Activated T-cell treated with anti-CD3 and anti-CD28 coated beads, Interleukin-2, amount 50 U/mL, for 4 hours (primary cell): ENCODE data around the gene CCDC17. TPM values are rescaled to one million over a fixed set of nuclear protein-coding genes. Genes with fewer than 3 reads are reported as not detected.
"Not testable (repeated sequence)": the region's sequence is repeated elsewhere in the genome, so short reads cannot be mapped to it uniquely, and the experiment has no call there.

Experiments
- ATAC-seq, 2 donors: fragments of 200-7000 bp; cut with Tn5 transposase; one replicate each; pipeline ENCODE4 v1.10.0; 2021
- DNase-seq: peaks from one replicate; pipeline ENCODE4 v3.0.0-alpha.2; 2020
- H3K27me3 Mint-ChIP-seq: one replicate; pipeline ENCODE4 v1.8.0; 2021; ENCODE audit warnings: low read depth, mixed read lengths
- H3K36me3 Mint-ChIP-seq: one replicate; pipeline ENCODE4 v1.8.0; 2022; ENCODE audit warnings: mixed read lengths; ENCODE audit not compliant: insufficient read depth
- H3K4me1 Mint-ChIP-seq: one replicate; pipeline ENCODE4 v1.8.0; 2021; ENCODE audit warnings: low read depth, mixed read lengths
- H3K4me3 Mint-ChIP-seq: one replicate; pipeline ENCODE4 v1.8.0; 2021; ENCODE audit warnings: mild to moderate bottlenecking, moderate library complexity, mixed read lengths
- H3K9me3 Mint-ChIP-seq: one replicate; pipeline ENCODE4 v1.8.0; 2021; ENCODE audit warnings: mixed read lengths
- total RNA-seq, 3 donors: library from RNA; stranded (reverse); gene quantifications; one replicate each; pipeline ENCODE4 v1.2.1, GENCODE V29; 2021

Gene CCDC17
- total RNA-seq, 3 donors from 2014 or later = 1.1 to 2.3 (median 1.6) TPM

GRCh38 chr1:45612941-45613579, 10.8 kb downstream of the CCDC17 start:
- Mint-ChIP-seq H3K9me3 (no peaks in the 10 kb centered on the region), H3K36me3 (peaks cover 53% of the 10 kb centered on the region), H3K4me3 (no peak overlapping the region), H3K4me1 (peaks cover 6% of the 10 kb centered on the region), H3K27me3 (no peaks in the 10 kb centered on the region)
- no peak for ATAC-seq
- no peak for DNase-seq

GRCh38 chr1:45610589-45611226, 13.1 kb downstream of the CCDC17 start:
- no peak overlapping the region for H3K4me3 Mint-ChIP-seq
- ATAC-seq (no peak), DNase-seq (no peak)
- H3K27me3 Mint-ChIP-seq = no peaks in the 10 kb centered on the region
- peaks cover 19% of the 10 kb centered on the region for H3K4me1 Mint-ChIP-seq
- H3K36me3 Mint-ChIP-seq = peaks cover 53% of the 10 kb centered on the region
- no peaks in the 10 kb centered on the region for H3K9me3 Mint-ChIP-seq

GRCh38 chr1:45608175-45609156, 15.4 kb downstream of the CCDC17 start:
- DNase-seq = no peak
- ATAC-seq = peak in 1 of 2 donors; percentile 20
- Mint-ChIP-seq H3K36me3 (peaks cover 50% of the 10 kb centered on the region), H3K4me1 (peaks cover 20% of the 10 kb centered on the region), H3K4me3 (no peak overlapping the region), H3K27me3 (no peaks in the 10 kb centered on the region), H3K9me3 (no peaks in the 10 kb centered on the region)

- Mint-ChIP-seq H3K9me3 (no peaks in the 10 kb centered on the region), H3K27me3 (no peaks in the 10 kb centered on the region), H3K4me1 (peaks cover 20% of the 10 kb centered on the region), H3K4me3 (no peak overlapping the region), H3K36me3 (peaks cover 48% of the 10 kb centered on the region)
- DNase-seq (no peak), ATAC-seq (no peak)
Measured at GRCh38 chr1:45607404-45608074, 16.3 kb downstream of the CCDC17 start.

GRCh38 chr1:45604239-45604638, 19.6 kb downstream of the CCDC17 start:
- no peaks in the 10 kb centered on the region for H3K9me3 Mint-ChIP-seq
- no peak overlapping the region for H3K4me3 Mint-ChIP-seq
- peaks cover 40% of the 10 kb centered on the region for H3K36me3 Mint-ChIP-seq
- no peaks in the 10 kb centered on the region for H3K27me3 Mint-ChIP-seq
- DNase-seq (no peak), ATAC-seq (no peak)
- peaks cover 37% of the 10 kb centered on the region for H3K4me1 Mint-ChIP-seq

- peaks cover 35% of the 10 kb centered on the region for H3K36me3 Mint-ChIP-seq
Measured at GRCh38 chr1:45596765-45597164, 27.1 kb downstream of the CCDC17 start.

GRCh38 chr1:45594412-45594811, 29.4 kb downstream of the CCDC17 start:
- Mint-ChIP-seq H3K27me3 (no peaks in the 10 kb centered on the region), H3K9me3 (no peaks in the 10 kb centered on the region), H3K4me1 (peaks cover 17% of the 10 kb centered on the region), H3K4me3 (no peak overlapping the region), H3K36me3 (peaks cover 31% of the 10 kb centered on the region)
- ATAC-seq = peak in 1 of 2 donors; percentile 27
- no peak for DNase-seq

More at GRCh38 chr1:45596765-45597164, 27.1 kb downstream of the CCDC17 start:
- H3K4me1 Mint-ChIP-seq = peaks cover 27% of the 10 kb centered on the region
- H3K27me3 Mint-ChIP-seq, ATAC-seq, H3K4me3 Mint-ChIP-seq, DNase-seq, H3K9me3 Mint-ChIP-seq: not testable (repeated sequence)

GRCh38 chr1:45589861-45590260, 34.0 kb downstream of the CCDC17 start:
- Mint-ChIP-seq H3K27me3 (no peaks in the 10 kb centered on the region), H3K36me3 (peaks cover 16% of the 10 kb centered on the region), H3K4me3 (no peak overlapping the region), H3K9me3 (no peaks in the 10 kb centered on the region), H3K4me1 (peaks cover 28% of the 10 kb centered on the region)
- ATAC-seq (no peak), DNase-seq (no peak)

GRCh38 chr1:45586769-45587168, 37.1 kb downstream of the CCDC17 start:
- Mint-ChIP-seq H3K9me3 (no peaks in the 10 kb centered on the region), H3K36me3 (peaks cover 5% of the 10 kb centered on the region), H3K4me3 (peak overlapping the region; percentile 99), H3K4me1 (peaks cover 33% of the 10 kb centered on the region), H3K27me3 (no peaks in the 10 kb centered on the region)
- DNase-seq (no peak), ATAC-seq (no peak)

- ATAC-seq = no peak
- Mint-ChIP-seq H3K4me3 (peak overlapping the region; percentile 99), H3K4me1 (peaks cover 31% of the 10 kb centered on the region), H3K36me3 (peaks cover 2% of the 10 kb centered on the region), H3K27me3 (no peaks in the 10 kb centered on the region), H3K9me3 (no peaks in the 10 kb centered on the region)
- DNase-seq = no peak
Measured at GRCh38 chr1:45585496-45586075, 38.3 kb downstream of the CCDC17 start.

GRCh38 chr1:45585110-45585426, 38.8 kb downstream of the CCDC17 start:
- peak overlapping the region; percentile 99 for H3K4me3 Mint-ChIP-seq
- H3K9me3 Mint-ChIP-seq = no peaks in the 10 kb centered on the region
- H3K4me1 Mint-ChIP-seq = peaks cover 31% of the 10 kb centered on the region
- H3K36me3 Mint-ChIP-seq = peaks cover 2% of the 10 kb centered on the region
- no peaks in the 10 kb centered on the region for H3K27me3 Mint-ChIP-seq
- no peak for DNase-seq
- ATAC-seq = no peak

- Mint-ChIP-seq H3K27me3 (no peaks in the 10 kb centered on the region), H3K4me3 (peak overlapping the region; percentile 99), H3K4me1 (peaks cover 30% of the 10 kb centered on the region), H3K9me3 (no peaks in the 10 kb centered on the region), H3K36me3 (peaks cover 2% of the 10 kb centered on the region)
- peak; percentile 44 to 52 for ATAC-seq
- DNase-seq = peak; percentile 80
Measured at GRCh38 chr1:45584351-45585109, 39.3 kb downstream of the CCDC17 start.

GRCh38 chr1:45583666-45584350, 40.0 kb downstream of the CCDC17 start, which contains the start of gene NASP:
Gene NASP, plus strand, starts transcription at chr1:45584041. Its CDS starts 106 bp downstream, at chr1:45584147.
- H3K27me3 Mint-ChIP-seq = no peaks in the 10 kb centered on the region
- DNase-seq (peak; percentile 93), ATAC-seq (peak; percentile 73 to 75)
- peaks cover 26% of the 10 kb centered on the region for H3K4me1 Mint-ChIP-seq
- H3K4me3 Mint-ChIP-seq = peak within 1 kb of the TSS; percentile 99
- peaks cover 2% of the 10 kb centered on the region for H3K36me3 Mint-ChIP-seq
- no peaks in the 10 kb centered on the region for H3K9me3 Mint-ChIP-seq
